WERI-Rb-1 (cell line): Measurements from ENCODE around the gene CCNYL1.
"Not testable (repeated sequence)": the region's sequence is repeated elsewhere in the genome, so short reads cannot be mapped to it uniquely, and the experiment has no call there.

Experiments used
- DNase-seq: peaks from one replicate; pipeline ENCODE4 v3.0.0-alpha.2; 2020
- H3K27ac ChIP-seq: fragments of 250-450 bp; sonication (Bioruptor Pico); 2 replicates; pipeline ENCODE4 v1.5.1; 2020; ENCODE audit warnings: mild to moderate bottlenecking, moderate library complexity
- H3K27me3 ChIP-seq: fragments of 250-450 bp; sonication (Bioruptor Pico); 2 replicates; pipeline ENCODE4 v1.5.1; 2021; ENCODE audit warnings: mild to moderate bottlenecking, low read depth, moderate library complexity; ENCODE audit not compliant: insufficient read depth, severe bottlenecking
- H3K36me3 ChIP-seq: fragments of 250-450 bp; sonication (Bioruptor Pico); 2 replicates; pipeline ENCODE4 v1.5.1; 2020; ENCODE audit warnings: mild to moderate bottlenecking, moderate library complexity
- H3K4me3 ChIP-seq: 2 replicates; pipeline ENCODE4 v1.5.1; 2011; ENCODE audit warnings: low read depth, mild to moderate bottlenecking, control low read depth, low read length
- H3K9me3 ChIP-seq: fragments of 250-450 bp; sonication (Bioruptor Pico); 2 replicates; pipeline ENCODE4 v1.5.1; 2021; ENCODE audit warnings: mild to moderate bottlenecking, moderate library complexity; ENCODE audit not compliant: severe bottlenecking
- TF ChIP-seq, protein P1 (sequence below): IDR thresholded peaks from 2 replicates; pipeline ENCODE4 v1.5.1; 2011; ENCODE audit warnings: low read depth, mild to moderate bottlenecking, control low read depth, inconsistent platforms, low read length

The CCNYL1 gene

GRCh38 chr2:207719008-207719407 is 7.6 kb downstream of the CCNYL1 start:
- DNase-seq: no peak
- H3K9me3 ChIP-seq: no peaks in the 10 kb centered on the region
- H3K27ac ChIP-seq: no peak overlapping the region
- TF ChIP-seq, protein P1, sequence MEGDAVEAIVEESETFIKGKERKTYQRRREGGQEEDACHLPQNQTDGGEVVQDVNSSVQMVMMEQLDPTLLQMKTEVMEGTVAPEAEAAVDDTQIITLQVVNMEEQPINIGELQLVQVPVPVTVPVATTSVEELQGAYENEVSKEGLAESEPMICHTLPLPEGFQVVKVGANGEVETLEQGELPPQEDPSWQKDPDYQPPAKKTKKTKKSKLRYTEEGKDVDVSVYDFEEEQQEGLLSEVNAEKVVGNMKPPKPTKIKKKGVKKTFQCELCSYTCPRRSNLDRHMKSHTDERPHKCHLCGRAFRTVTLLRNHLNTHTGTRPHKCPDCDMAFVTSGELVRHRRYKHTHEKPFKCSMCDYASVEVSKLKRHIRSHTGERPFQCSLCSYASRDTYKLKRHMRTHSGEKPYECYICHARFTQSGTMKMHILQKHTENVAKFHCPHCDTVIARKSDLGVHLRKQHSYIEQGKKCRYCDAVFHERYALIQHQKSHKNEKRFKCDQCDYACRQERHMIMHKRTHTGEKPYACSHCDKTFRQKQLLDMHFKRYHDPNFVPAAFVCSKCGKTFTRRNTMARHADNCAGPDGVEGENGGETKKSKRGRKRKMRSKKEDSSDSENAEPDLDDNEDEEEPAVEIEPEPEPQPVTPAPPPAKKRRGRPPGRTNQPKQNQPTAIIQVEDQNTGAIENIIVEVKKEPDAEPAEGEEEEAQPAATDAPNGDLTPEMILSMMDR: no peak
- H3K4me3 ChIP-seq: no peak overlapping the region
- H3K36me3 ChIP-seq: no peaks in the 10 kb centered on the region
- no peaks in the 10 kb centered on the region for H3K27me3 ChIP-seq

DNA sequence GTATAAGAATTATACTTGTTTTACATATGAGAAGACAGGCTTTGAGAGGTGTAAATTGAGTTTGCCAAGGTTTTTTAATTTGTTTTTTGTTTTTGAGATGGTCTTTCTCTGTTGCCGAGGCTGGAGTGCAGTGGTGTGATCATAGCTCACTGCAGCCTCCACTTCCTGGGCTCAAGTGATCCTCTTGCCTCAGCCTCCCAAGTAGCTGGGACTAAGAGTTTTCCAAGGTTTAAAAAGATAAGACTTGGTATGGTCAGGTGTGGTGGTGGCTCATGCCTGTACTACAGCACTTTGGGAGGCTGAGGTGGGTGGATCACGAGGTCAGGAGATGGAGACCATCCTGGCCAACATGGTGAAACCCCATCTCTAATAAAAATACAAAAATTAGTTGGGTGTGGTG is 8.2 kb downstream of the CCNYL1 start:
- not testable (repeated sequence) for H3K27ac ChIP-seq, H3K27me3 ChIP-seq, H3K4me3 ChIP-seq, H3K9me3 ChIP-seq, DNase-seq, H3K36me3 ChIP-seq

- TF ChIP-seq, protein P1: no peak
- H3K27ac ChIP-seq: no peak overlapping the region
- no peak for DNase-seq
- H3K36me3 ChIP-seq: no peaks in the 10 kb centered on the region
- no peaks in the 10 kb centered on the region for H3K27me3 ChIP-seq
- no peak overlapping the region for H3K4me3 ChIP-seq
- no peaks in the 10 kb centered on the region for H3K9me3 ChIP-seq
Observed at GRCh38 chr2:207720517-207721187, 9.2 kb downstream of the CCNYL1 start.

DNA sequence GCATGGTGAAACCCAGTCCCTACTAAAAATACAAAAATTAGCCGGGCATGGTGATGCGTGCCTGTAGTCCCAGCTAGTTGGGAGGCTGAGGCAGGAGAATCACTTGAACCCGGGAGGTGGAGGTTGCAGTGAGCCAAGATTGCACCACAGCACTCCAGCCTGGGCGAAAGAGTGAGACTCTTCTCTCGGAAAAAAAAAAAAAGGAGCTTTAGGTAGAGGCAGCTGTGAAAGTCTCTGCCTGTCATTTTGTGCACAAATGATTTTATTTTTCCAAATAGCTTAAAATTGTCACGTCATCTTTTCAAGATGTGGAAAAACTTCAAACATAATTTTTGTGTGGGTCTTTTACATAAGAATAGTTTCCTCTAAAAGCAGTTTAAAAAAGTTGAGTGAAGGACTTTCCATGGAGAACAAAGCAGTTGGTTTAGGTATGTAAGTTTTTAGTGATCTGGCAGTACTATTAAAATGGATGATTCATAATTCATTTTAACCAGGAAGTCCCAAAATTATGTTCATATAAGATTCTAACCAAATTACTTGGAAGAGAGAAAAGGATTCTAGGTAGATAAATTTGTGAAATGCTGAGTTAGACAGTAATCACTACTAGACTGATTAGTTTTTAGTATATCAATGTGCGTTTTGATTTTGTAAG is 11.5 kb downstream of the CCNYL1 start:
- H3K27ac ChIP-seq: no peak overlapping the region
- H3K9me3 ChIP-seq: no peaks in the 10 kb centered on the region
- no peaks in the 10 kb centered on the region for H3K36me3 ChIP-seq
- H3K27me3 ChIP-seq: no peaks in the 10 kb centered on the region
- TF ChIP-seq, protein P1: no peak
- DNase-seq: no peak
- no peak overlapping the region for H3K4me3 ChIP-seq

DNA sequence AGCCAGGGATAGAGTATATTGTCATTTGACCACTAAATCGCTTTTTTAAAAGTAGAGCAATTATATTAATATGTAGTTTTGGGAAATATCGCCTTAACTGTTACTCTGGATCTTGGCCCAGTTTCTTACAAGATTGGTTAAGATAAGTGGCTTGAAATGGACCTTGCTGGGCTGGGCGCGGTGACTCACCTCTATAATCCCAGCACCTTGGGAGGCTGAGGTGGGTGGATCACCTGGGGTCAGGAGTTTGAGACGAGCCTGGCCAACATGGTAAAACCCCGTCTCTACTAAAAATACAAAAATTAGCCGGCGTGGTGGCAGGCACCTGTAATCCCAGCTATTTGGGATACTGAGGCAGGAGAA is 12.0 kb downstream of the CCNYL1 start:
- not testable (repeated sequence) for H3K4me3 ChIP-seq, H3K36me3 ChIP-seq, H3K27ac ChIP-seq, H3K27me3 ChIP-seq, H3K9me3 ChIP-seq, DNase-seq

GRCh38 chr2:207724113-207724512 is 12.7 kb downstream of the CCNYL1 start:
- no peak overlapping the region for H3K27ac ChIP-seq
- no peak for DNase-seq
- no peaks in the 10 kb centered on the region for H3K36me3 ChIP-seq
- TF ChIP-seq, protein P1: no peak
- no peaks in the 10 kb centered on the region for H3K27me3 ChIP-seq
- no peak overlapping the region for H3K4me3 ChIP-seq
- no peaks in the 10 kb centered on the region for H3K9me3 ChIP-seq
